SIG-M5 treated with dmso at 0.1 percent for 504 hours (cell line): ENCODE measurements around the gene OLFM4.

ENCODE experiments used
- DNase-seq: peaks from one replicate; lab custom pipeline; 2025; ENCODE audit not compliant: unreplicated experiment; lab: John Stamatoyannopoulos, UW

The OLFM4 gene, protein sequence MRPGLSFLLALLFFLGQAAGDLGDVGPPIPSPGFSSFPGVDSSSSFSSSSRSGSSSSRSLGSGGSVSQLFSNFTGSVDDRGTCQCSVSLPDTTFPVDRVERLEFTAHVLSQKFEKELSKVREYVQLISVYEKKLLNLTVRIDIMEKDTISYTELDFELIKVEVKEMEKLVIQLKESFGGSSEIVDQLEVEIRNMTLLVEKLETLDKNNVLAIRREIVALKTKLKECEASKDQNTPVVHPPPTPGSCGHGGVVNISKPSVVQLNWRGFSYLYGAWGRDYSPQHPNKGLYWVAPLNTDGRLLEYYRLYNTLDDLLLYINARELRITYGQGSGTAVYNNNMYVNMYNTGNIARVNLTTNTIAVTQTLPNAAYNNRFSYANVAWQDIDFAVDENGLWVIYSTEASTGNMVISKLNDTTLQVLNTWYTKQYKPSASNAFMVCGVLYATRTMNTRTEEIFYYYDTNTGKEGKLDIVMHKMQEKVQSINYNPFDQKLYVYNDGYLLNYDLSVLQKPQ

DNA sequence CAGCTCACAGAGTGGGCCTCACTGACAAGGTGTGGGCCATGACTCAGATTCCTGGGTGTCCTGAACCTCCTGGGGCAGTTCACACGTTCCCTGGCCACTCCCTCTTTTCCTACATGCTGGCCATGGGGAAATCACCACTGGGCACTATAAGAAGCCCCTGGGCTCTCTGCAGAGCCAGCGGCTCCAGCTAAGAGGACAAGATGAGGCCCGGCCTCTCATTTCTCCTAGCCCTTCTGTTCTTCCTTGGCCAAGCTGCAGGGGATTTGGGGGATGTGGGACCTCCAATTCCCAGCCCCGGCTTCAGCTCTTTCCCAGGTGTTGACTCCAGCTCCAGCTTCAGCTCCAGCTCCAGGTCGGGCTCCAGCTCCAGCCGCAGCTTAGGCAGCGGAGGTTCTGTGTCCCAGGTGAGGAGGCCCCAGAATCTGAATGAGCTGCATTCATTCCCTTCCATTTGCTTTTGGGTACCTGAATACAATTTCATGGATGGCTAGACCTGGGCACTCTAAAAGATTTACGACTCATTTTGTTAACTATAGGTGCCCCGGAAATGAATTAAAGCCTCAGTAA lies at the start of gene OLFM4:
TSS of gene OLFM4 (plus strand) at position 177 of the 567 bp plus-strand sequence. CDS start at position 201, 24 bp downstream.
- no peak for DNase-seq

DNA sequence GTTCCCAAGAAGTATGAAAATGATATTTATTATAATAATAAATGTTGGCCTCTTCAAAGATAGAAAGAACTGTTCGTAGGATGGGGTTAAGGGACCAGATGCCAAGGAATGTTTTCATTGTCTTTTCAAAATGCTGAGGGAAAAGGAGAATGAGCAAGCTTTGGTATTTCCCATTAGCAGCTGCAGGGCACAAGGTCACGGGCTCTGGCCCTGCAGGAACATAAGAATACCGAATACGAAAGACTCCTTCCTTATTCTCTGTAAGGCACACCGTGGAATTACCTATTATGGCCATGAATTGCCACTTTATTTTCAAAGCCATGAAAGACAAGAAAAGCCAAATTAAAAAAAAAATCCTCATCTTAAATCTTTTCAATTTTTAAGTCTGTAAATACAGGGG lies 49.6 kb upstream of the OLFM4 start:
- DNase-seq = no peak

DNA sequence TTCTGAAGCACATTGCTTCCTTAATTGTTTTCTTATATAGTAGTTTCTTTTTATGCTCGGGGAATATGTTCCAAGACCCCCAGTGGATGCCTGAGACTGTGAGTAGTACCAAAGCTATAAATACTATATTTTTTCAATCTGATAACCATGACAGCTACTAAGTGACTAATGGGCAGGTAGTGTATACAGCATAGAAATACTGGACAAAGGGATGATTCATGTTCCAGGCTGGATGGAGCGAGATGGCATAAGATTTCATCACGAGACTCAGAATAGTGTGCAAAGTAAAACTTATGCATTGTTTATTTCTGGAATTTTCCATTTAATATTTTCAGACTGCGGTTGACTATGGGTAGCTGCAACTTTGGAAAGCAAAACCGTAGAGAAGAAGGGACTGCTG lies 47.9 kb upstream of the OLFM4 start:
- DNase-seq = no peak

DNA sequence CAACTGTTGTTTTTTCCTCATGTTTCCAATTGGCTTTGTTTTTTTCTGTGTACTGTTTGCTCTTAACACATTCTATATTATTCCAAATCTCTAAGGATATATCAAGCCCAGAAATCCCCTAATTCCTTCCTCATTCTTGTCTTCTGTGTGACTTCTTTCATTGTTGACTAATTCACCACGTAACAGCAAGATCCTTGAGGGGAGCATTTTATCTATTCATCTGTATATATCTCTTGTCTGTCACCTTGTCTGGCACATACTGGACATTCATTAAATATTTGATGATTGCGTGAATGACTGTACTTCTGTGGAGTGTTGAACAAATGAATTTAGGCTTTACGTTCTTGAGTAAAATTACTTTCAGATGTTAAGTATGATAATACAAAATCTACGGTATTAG lies 44.8 kb upstream of the OLFM4 start:
- DNase-seq = no peak

DNA sequence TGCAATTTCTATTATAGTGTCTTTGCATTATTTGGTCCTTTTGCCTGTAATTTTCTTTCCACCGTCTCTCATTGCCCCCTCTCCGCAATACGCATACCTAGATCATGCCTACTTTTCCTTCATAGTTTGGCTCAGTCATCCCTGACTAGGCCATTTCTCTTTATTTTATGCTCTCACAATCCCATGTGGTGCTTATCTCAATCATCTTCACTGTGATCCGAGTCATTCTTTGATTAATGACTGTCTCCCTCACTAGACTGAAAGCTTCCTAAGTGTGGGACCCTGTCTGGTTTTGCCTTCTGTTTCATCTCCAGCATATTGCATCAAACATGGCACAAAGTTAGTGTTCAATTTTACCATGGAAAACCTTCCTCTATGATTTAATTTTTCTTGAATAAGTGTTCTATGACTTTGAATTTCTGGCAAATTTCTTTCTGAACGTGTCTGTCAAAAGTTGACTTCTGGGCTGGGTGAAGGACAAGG lies 43.7 kb upstream of the OLFM4 start:
- DNase-seq = no peak

DNA sequence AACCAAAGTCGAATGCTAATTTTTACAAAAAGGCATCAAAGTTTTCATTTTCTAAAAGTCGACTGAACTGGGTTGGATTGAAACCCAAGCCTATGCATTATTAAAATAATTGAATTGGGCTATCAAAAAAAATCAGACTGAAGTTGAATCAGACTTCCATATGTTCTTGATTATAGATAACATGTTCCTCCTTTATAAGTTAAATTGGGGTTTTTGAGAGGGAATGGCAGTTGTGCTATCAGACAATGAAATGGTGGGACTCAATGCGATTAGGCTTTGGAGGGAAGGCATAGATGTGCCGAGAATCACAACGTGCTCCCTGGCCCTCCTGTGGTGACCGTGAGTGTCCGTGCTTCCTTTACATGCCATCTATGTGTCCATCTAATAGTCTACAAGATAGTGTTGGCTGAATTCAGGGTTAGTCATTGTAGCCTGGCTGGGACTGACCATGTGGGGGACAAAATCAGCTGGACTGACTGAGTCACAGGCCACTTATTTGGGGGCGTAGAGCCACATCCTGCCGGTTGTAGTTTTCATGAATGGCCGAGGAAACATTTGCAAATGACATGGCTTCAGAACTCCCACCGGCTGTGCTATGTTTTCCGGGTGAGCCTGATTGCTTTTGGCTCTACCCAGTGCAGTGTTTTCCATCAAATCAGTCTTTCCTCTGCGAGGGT lies 37.1 kb upstream of the OLFM4 start:
- no peak for DNase-seq

DNA sequence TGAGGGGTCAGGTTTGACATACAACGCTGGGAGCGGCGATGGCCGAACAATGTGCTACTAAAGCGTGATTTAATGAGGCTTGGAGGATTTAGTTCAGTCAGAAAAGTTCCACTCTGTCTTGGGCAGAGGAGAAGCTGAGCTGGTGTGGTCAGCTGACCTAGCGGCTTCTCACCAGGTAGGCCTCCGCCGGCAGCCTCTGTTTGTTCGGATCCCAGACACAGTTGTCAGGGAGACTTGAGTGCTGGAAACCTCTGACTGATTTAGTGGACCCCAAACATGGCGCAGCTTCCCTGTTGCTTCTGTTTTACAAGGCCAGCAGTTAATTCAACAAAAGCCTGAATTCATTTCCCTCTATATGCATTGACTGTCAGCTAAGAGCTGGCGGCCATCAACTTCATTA lies 36.5 kb upstream of the OLFM4 start:
- DNase-seq = no peak

DNA sequence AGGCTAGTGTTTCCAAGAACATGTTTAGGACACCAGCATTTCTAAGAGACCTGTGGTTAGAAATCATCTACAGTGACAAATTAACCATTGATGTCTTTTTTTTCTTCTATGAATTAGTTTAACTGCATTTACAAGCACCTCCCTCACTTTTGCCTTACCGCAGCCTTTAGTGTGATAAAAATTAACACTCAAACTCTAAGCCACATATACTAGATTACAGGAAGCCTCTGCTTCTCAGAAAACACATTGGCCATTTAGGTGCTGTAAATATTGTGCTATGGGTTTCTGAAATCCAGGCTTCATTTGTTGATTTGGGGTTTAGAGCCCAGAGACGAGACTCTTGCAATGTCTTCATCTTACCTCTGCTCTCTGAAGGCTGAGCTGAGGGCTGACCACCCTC lies 34.6 kb upstream of the OLFM4 start:
- no peak for DNase-seq

DNA sequence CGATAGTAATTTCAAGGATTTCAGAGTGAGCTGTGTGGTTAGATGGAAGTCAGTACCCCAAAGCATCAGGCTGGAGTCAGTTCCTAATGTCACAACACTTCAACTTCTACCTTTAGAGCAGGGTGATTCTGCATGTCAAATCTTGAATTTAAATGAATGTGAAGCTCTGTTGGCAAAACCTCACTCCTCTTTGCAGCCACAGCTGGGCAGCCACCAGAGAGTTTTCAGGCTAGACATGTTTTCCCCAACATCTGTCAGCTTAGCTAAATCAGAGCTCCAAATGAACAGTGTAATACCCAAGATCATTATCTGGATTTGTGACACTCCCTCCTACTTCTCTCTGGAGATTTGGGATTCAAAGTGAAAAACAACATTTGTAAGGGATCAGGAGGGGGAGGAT lies 33.7 kb upstream of the OLFM4 start:
- DNase-seq = no peak

DNA sequence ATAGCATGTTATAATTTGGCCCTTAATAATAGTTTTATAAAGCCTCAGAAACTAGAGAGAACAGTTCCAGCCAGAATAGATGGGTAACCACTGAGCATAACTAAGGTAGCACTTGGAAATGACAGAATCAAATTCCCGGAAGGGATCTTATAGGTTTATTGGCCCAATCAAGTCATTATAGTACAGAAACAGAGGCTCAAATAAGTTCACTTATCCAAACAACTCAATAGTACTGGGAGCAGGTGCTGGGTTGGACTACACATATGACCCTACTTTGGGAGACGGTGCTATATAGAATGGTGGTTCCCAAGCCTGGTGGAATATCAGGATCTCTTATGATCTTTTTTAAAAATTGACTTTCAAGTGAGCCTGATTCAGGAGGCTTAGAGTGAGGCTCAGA lies 32.7 kb upstream of the OLFM4 start:
- DNase-seq = no peak

DNA sequence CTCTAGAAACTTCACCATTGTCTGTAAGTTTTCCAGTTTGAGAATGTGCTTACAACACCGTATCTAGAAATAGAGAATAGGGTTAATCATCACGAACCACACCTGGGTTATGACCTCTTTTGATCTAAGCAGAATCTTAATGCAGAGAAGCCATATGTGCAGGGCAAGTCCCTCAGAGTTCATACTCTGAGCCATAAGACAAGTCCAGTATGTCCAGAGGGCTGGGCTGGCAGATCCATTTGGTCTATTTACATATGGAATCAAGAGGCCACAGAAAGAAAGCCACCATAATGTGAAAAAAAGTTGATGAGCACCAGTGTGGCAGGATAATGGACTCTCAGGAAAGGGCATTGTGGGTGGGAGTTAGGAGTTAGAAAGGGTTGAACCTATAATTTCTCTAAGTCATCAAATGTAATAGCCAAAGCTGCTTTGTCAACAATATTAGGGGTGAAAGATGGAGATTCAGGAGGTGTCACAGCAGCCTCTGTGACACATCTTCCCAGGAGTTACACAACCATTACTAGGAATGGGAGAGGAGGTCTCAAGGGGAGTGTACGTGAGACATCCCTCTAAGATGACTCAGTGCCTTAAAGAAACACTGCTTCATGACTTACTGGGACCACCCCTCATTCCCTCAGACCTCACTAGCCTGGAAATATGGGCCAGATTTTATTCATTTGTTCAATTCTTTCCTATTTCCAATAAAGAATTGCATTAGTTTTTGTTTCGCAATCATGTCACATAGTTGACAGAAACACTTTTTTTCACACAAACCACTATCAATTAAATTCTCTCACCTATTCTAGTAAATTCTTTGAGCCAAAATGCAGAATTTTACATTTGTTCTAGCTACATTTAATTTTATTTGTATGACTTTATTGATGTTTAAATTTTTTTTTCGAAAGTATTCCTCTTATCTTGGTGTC lies 30.4 kb upstream of the OLFM4 start:
- DNase-seq = no peak

DNA sequence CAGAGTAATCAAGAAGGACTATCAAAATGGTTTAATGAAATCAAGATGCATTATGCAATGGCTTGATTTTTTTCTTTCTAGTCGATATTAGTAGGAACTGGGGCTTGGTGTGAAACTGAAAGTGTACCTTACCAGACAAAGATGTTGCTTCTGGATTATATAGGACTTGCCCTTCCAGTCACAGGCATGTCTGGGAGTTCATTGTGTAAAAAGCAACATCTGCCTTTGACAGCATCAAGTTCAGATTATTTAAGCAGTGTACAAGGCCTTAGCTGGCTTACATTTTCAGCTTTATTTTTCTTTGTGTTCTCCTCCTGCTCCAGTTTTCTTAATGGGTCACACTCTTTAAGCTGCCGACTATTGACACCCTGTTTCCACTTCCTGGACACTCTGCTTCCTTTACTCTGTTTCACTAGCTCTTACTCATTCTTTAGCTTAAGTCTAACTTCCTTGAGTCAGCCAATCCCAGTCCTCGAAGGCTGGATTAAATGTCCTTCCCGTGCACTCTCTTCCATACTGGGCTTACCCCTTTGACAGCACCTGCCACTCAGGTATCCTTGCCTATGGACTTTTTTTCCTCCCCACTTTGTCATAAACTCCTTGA lies 29.4 kb upstream of the OLFM4 start:
- DNase-seq = no peak

DNA sequence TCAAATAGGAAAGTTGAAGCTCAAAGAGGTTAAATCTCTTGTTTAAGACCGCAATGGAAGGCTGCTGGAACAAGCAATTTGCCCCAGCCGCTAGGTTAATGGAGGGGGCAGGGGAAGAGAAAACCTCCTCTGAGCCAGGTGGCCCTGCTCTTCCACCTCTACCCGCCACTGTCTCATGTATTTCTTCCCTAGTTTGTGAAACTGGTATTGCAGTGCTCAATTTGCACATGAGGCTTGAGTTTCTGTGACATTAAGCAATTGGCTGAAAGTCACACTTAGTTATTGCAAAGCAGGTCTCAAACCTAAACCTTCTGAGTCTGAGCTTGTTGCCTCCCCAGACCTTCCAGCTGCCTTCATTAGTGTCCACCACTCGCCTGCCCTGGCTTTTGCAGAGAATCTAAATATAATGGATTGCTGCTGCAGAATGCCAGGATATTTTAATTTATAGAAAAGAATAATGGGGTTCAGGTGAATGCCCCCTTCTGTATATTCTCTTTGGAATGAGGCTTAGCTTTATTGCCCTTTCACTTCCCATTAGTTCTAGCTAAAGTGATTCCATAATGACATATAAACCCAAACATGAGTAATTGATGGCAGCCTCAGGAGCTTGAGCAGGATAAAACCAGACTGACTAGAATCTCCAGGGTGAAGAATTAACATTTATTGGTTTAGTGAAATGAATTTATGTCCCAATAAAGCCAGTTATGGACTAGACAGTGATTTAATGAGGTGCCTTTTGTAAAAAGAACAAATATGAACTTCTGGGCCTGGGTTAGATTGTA lies 27.0 kb upstream of the OLFM4 start:
- DNase-seq = no peak

DNA sequence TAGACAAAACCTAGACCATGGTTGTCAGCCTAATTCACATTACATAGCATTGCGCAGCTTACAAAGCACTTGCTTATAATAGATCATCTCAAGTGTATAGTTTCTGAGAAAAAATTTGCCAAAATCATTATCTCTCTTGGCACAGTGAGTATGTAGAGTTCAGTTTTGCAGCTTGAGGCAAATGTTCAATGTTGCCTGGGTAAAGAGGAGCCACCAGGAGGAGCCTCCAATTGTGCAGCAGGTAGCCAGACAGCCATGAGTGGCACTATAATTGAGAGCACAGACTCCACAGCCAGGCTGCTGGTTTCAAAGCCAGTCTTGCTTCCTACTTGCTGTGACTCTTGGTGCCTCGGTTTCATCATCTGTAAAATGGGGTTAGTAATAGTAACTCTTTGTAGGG lies 24.0 kb upstream of the OLFM4 start:
- no peak for DNase-seq

DNA sequence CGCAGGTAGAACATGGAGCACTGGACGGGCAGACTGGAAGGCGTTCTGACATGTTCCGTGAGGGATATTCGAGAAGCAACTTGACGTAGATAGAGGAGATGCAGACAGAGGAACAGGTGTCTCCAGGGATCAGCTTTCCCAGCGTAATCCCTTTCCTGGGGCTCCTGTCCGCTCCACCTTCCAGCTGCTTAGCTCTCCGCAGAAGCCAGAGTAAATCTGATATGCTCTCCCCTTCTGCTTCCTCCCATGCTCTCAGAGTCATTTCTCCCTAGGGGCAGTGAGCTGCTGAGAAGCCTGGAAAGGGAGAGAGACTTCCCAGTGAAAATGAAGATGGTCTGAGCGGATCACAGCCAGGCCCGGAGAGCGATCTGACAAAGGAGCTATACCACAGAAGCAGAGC lies 23.0 kb upstream of the OLFM4 start:
- DNase-seq = no peak

DNA sequence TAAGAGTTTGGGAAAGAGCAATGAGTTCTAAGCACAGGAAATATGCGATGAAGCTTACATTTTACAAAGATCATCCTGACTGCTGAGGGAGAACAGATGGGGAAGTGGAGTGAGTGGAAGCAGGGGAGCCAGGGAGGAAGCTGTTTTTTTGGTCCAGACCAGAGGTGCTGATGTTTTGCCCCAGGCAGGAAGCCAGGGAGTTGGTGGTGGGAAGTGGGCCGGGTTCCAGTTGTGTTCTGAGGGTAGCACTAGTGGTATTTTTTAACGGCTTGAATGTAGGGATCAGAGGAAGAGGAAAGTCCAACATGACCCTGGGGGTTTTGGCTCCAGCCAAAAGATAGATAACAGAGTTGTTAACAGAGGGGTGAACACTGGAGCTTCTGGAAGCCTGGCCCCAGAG lies 20.7 kb upstream of the OLFM4 start:
- no peak for DNase-seq

DNA sequence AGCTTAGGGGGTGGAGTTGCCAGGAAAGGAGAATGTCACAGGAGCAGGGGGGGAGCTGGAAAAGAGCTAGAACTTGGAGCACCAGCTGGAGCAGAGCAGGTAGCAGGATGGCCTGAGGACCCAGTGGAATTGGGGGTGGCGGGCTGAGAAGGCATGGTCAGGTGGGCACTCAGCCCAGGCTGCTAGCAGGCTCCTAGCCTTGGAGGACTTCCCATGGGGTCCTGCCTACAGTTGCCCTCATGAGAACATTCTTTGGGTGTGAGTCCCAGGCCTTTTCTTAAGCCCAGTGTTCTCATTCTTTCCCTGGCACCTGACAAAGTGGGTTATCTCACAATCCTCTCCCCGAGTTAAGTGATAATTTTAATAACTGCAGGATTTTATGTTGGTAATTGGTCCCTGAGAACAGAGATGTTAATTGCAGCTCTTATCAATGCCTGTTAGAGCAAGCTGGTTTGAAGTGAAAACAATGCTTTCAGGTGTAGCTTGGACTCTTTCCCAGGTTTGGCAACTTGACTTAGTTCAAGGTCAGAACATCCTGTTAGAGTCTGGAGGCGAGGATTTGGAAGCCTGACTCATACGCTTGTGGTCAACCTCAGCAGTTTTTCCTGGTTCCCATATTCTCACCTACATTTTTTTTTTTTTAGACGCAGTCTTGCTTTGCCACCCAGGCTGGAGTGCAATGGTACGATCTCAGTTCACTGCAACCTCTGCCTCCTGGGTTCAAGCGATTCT lies 18.1 kb upstream of the OLFM4 start:
- no peak for DNase-seq

DNA sequence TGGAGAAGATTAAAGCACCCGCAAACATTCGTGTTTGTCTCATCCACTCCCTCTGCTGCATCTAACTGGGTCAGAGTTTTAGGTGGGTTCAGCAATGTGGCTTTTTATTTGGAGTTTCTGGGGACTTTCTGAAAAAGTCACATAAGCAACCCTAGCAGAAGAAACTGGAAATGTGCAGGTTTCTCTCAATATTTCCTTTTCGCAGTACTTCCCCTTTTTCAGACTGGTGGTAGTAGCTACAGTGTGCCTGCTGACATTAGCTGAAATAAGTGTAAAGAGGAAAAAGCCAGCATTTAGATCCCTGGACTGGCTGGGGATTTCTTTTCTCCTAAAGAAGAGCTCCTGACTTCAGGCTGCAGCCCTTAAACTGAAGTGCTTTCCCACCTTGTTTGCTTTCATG lies 15.9 kb upstream of the OLFM4 start:
- DNase-seq = peak; percentile 66

DNA sequence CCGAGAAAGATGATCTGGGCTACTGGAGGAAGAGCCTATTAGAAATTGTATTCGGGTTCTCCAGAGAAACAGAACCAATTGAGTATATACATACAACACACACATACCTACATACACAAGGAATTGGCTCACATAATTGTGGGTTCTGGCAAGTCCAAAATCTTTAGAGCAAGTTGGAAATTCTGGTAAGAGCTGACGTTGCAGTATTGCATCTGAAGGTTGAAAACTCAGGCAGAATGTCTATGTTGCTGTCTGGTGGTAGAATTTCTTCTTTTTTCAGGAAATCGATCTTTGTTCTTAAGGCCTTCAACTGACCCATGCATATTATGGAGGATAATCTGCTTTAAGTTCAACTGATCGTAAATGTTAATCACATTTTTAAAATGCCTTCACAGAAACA lies 15.5 kb upstream of the OLFM4 start:
- DNase-seq = no peak
